Activated CD8-positive, alpha-beta memory T cell treated with anti-CD3 and anti-CD28 coated beads, Interleukin-2, amount 10 ng/mL, durations not matched to agents 7 days and 5 days (primary cell): ENCODE data around the gene IFTAP. TPM values are rescaled to one million over a fixed set of nuclear protein-coding genes. Genes with fewer than 3 reads are reported as not detected.
"Not testable (repeated sequence)": the region's sequence is repeated elsewhere in the genome, so short reads cannot be mapped to it uniquely, and the experiment has no call there.

Experiments used
- ATAC-seq: fragments of 150-1000 bp; cut with Tn5 transposase; one replicate; pipeline ENCODE4 v1.10.0; 2021; ENCODE audit warnings: moderate library complexity
- CTCF ChIA-PET: fragments of 350-600 bp; sonication (Branson Sonifier 250); formaldehyde crosslinking; loops from one replicate; lab custom pipeline; 2021; ENCODE audit warnings: antibody characterized with exemption; lab: Charles Lee
- DNase-seq: peaks from one replicate; pipeline ENCODE4 v3.0.0-alpha.2; 2020
- H3K27ac Mint-ChIP-seq: one replicate; pipeline ENCODE4 v1.8.0; 2021; ENCODE audit warnings: mild to moderate bottlenecking, mixed read lengths
- H3K27me3 Mint-ChIP-seq: one replicate; pipeline ENCODE4 v1.8.0; 2021; ENCODE audit warnings: mixed read lengths
- H3K36me3 Mint-ChIP-seq: one replicate; pipeline ENCODE4 v1.8.0; 2021; ENCODE audit warnings: mild to moderate bottlenecking, mixed read lengths
- H3K4me1 Mint-ChIP-seq: one replicate; pipeline ENCODE4 v1.8.0; 2021; ENCODE audit warnings: mixed read lengths
- H3K4me3 Mint-ChIP-seq: one replicate; pipeline ENCODE4 v1.8.0; 2021; ENCODE audit warnings: mild to moderate bottlenecking, moderate library complexity, mixed read lengths
- H3K9me3 Mint-ChIP-seq: one replicate; pipeline ENCODE4 v1.8.0; 2022; ENCODE audit warnings: low read depth, mixed read lengths
- total RNA-seq, 2 experiments: library from RNA; stranded (reverse); gene quantifications; one replicate each; pipeline ENCODE4 v1.2.3, GENCODE V29; 2021

IFTAP gene, protein sequence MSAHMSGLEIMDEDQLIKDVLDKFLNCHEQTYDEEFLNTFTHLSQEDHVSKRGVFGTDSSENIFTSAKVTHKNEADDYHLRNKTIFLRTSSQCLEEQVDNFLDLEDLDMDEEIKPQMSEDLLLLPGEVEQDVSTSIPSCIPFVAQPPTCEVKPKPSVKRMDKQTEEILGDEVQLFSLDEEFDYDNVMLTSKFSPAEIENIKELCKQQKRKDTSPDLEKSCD
- 1 to 10 TPM; 1.1 to 2.0 TPM for total RNA-seq

DNA sequence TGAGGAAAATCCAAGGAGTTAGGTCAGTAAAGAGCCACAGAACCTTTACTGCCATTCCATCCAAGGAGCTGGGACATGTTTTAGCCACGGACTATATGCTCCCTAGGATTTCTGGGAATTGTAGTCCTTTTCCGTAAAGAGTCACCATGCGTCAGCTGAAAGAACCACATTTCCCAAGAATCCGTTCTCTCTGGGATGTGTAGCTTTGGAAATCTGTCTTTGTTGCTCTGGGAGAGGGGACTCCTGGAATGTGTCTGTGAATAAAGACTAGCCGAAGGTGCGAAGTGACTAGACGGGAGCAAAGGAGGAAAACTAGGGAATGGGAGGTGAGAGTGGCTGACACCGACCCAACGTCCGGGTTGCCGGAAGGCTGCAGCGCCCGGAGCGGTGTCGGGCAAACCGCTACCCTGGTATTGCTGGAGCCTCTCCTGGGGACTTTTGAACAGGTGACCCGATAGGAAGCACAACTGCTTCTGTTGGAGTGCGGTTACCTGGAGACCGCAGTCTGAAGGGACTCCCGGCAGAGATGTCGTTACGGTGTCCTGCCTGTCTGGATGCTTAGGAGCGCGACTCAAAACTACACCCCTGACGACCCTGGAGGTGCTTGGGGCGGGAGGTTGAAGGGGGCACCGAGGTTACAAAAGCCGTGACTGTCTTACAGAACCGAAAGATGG is at the start of gene IFTAP:
Gene IFTAP (plus strand): TSS at position 187 of the 674 bp plus-strand sequence. CDS start 15,602 bp downstream, outside the sequence.
- CTCF ChIA-PET: no interaction called here
- Mint-ChIP-seq H3K27me3 (peaks cover 49% of the 10 kb centered on the region), H3K27ac (no peak within 1 kb of the TSS), H3K4me1 (peaks cover 6% of the 10 kb centered on the region), H3K9me3 (no peaks in the 10 kb centered on the region), H3K36me3 (no peaks in the 10 kb centered on the region), H3K4me3 (peak within 1 kb of the TSS; percentile 86)
- DNase-seq: peak; percentile 51
- peak; percentile 68 for ATAC-seq

DNA sequence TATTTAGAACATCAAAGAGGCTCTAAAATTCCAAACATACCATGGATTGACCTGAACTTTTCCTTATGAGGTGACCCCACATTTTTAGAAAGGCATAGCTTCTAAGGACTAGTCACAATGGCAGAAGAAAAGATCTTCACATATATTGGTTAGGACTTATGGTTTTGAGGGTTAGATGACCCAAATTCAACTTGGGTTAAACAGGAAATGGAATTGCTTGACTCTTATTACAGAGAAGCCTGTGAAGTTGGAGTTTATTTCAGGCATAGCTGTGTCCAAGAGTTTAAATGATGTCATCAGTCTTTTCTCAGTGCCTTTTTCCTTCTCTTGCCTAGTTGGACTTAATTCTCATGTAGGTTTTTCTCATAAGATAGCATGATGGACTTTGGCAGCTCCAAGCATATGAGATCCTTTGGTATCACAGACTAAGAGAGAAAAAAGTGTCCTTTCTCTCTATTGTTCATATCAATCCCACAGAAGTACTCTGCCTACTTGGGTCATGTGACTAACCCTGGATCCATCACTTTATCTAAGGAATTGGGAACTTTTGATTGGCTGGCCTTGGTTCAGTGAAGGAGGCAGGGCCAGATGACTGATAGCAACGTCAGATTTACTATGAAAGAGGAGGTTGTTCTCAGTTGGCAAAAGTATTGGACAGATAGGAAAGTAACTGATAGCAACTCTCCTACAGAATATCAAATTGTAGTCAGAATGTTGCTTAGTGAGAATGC is 43.8 kb upstream of the IFTAP start:
- CTCF ChIA-PET: interaction anchor here (1.0 kb wide), 1 partner anchor 31 kb away, joined by 3 read pairs; no protein-coding TSS in a partner anchor
- DNase-seq (no peak), ATAC-seq (no peak)
- peaks cover 22% of the 10 kb centered on the region for H3K27me3 Mint-ChIP-seq
- no peaks in the 10 kb centered on the region for H3K36me3 Mint-ChIP-seq
- no peak overlapping the region for H3K4me3 Mint-ChIP-seq
- no peaks in the 10 kb centered on the region for H3K9me3 Mint-ChIP-seq
- no peak overlapping the region for H3K27ac Mint-ChIP-seq
- H3K4me1 Mint-ChIP-seq: peaks cover 6% of the 10 kb centered on the region

DNA sequence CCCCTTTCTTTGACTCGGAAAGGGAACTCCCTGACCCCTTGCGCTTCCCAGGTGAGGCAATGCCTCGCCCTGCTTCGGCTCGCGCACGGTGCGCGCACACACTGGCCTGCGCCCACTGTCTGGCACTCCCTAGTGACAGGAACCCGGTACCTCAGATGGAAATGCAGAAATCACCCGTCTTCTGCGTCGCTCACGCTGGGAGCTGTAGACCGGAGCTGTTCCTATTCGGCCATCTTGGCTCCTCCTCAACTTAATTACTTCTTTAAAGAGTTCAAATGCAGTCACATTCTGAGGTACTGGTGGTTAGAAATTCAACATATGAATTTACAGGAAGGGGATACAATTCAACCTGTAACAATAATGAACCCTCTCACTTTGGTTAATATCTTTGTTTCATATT is 36.9 kb upstream of the IFTAP start:
- DNase-seq, H3K4me3 Mint-ChIP-seq, CTCF ChIA-PET, H3K27me3 Mint-ChIP-seq, ATAC-seq, H3K9me3 Mint-ChIP-seq, H3K27ac Mint-ChIP-seq: not testable (repeated sequence)
- Mint-ChIP-seq H3K4me1 (peaks cover 24% of the 10 kb centered on the region), H3K36me3 (peaks cover 15% of the 10 kb centered on the region)

DNA sequence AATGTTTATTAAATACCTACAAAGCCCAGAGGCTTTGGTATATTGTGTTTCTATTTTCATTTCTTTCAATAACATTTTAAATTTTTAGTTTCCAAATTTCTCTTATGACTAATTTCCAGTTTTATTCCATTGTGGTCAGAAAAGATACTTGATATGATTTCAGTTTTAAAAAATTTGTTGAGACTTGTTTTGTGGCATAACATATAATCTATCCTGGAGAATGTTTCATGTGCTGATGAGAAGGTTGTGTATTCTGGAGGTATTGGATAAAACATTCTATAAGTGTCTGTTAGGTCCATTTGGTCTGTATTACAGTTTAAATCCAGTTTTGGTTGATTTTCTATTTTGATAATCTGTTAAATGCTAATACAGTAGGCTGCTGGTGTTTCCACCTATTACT is 36.3 kb upstream of the IFTAP start:
- ATAC-seq: no peak

DNA sequence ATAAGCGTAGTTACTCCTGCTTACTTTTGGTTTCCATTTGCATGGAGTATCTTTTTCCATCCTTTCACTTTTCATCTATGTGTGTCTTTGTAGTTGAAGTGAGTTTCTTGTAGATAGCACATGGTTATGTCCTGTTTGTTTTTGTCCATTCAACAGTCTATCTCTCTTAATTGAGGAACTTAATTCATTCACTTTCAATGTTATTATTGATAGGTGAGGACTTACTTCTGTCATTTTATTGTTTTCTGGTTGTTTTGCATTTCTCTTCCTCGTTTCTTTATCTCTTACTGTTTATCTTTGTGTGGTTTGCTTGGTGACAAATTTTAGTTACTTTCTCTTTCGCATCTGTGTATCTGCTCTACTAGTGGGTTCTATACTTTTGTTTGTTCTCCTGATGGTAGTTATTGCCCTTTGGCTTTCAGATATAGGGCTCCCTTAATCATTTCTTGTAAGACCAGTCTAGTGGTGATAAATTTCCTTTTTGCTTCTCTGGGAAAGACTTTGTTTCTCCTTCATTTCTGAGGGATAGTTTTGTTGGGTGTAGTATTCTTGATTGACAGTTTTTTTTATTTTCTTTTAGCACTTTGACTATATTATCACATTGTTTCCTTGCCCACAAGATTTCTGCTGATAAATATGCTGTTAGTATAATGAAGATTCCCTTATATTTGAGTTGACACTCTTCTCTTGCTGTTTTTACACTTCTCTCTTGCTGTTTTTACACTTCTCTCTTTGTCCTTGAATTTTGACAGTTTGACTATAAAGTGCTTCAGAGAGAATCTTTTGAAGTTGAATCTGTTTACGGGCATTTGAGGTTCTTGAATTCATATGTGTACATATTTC is 35.5 kb upstream of the IFTAP start:
- H3K4me1 Mint-ChIP-seq: peaks cover 24% of the 10 kb centered on the region
- H3K36me3 Mint-ChIP-seq: peaks cover 15% of the 10 kb centered on the region
- no peak for DNase-seq
- CTCF ChIA-PET: interaction anchor here (1.0 kb wide), 1 partner anchor 113 kb away, joined by 3 read pairs; no protein-coding TSS in a partner anchor
- ATAC-seq: peak; percentile 89
- H3K27me3 Mint-ChIP-seq: peaks cover 2% of the 10 kb centered on the region
- H3K27ac Mint-ChIP-seq: peak overlapping the region; percentile 71
- H3K4me3 Mint-ChIP-seq: peak overlapping the region; percentile 61
- peaks cover 3% of the 10 kb centered on the region for H3K9me3 Mint-ChIP-seq

More for the DNA sequence above, 36.3 kb upstream of the IFTAP start:
- peaks cover 24% of the 10 kb centered on the region for H3K4me1 Mint-ChIP-seq
- peak overlapping the region; percentile 61 for H3K4me3 Mint-ChIP-seq
- DNase-seq: no peak
- peaks cover 3% of the 10 kb centered on the region for H3K9me3 Mint-ChIP-seq
- peaks cover 15% of the 10 kb centered on the region for H3K36me3 Mint-ChIP-seq
- CTCF ChIA-PET: no interaction called here
- H3K27ac Mint-ChIP-seq: peak overlapping the region; percentile 71
- H3K27me3 Mint-ChIP-seq: no peaks in the 10 kb centered on the region

DNA sequence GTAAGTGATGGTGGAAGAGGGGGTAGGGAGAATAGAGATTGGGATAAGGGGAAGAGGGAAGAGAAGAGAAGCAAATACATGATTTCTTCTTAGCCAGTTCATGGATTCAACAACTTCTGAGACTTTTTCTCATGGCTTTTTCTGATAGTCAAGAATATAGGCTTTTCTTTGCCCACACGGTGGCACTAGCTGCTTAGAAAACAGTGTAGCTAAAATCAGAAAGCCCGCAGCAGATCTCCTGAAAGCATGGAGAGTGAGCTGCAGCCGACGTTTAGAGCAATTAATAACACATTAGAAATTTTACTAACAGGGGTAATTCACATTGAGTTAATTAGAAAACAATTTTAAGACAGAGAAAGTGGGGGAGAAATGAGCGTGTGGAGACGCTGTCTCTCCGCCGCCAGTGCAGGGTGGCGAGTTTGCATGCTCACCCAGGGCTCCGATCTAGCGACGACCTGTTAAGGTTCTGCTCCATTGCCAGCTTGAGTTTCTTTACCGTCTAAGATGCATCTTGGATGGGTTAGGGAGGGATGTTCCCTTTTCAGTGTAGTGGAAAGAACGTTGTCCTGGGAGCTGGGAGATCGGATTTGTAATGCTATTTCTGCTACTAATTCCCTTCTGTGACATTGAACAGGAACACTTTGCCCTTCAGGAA is 29.8 kb upstream of the IFTAP start:
- CTCF ChIA-PET: interaction anchor here (0.7 to 9.6 kb wide), 24 partner anchors 8 to 275 kb away, joined by 3 to 105 read pairs (median 4); no protein-coding TSS in a partner anchor
- peak; percentile 61 for DNase-seq
- Mint-ChIP-seq H3K4me3 (peak overlapping the region; percentile 22), H3K9me3 (peaks cover 3% of the 10 kb centered on the region), H3K27ac (no peak overlapping the region), H3K36me3 (peaks cover 6% of the 10 kb centered on the region), H3K27me3 (peaks cover 40% of the 10 kb centered on the region), H3K4me1 (peaks cover 9% of the 10 kb centered on the region)
- peak; percentile 68 for ATAC-seq

DNA sequence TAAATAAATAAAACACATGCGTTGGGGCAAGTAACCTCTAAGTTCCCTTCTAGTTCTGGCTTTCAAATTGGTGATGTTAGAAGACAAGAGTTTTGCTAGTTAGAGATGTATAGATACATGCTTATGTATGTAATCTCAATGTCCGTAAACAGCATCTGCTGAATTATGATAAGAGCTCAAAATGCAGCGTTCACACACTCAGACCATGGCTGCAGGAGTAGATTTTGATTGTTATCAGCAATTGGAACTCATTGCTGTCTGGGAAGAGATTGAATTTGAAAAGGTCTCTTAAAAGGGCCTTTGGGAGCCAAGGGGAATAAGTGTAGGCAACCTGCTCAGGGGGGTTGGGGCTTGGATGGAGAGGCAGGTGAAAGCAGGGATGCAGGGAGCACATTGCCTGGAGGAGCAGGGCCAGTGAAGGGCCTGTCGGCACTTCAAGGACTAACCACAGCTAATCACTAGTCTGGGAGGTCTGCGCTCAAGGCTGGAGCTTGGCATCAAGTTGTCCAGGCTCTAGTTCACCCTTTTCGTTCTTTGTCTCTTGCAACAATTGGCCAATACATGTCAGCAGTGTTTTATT is 29.2 kb upstream of the IFTAP start:
- peaks cover under 1% of the 10 kb centered on the region for H3K36me3 Mint-ChIP-seq
- DNase-seq (no peak), ATAC-seq (no peak)
- no peaks in the 10 kb centered on the region for H3K9me3 Mint-ChIP-seq
- peaks cover 40% of the 10 kb centered on the region for H3K27me3 Mint-ChIP-seq
- no peak overlapping the region for H3K4me3 Mint-ChIP-seq
- CTCF ChIA-PET: interaction anchor here (0.7 to 9.6 kb wide), 20 partner anchors 7 to 275 kb away, joined by 3 to 105 read pairs (median 5); no protein-coding TSS in a partner anchor
- H3K27ac Mint-ChIP-seq: no peak overlapping the region
- peaks cover 4% of the 10 kb centered on the region for H3K4me1 Mint-ChIP-seq

DNA sequence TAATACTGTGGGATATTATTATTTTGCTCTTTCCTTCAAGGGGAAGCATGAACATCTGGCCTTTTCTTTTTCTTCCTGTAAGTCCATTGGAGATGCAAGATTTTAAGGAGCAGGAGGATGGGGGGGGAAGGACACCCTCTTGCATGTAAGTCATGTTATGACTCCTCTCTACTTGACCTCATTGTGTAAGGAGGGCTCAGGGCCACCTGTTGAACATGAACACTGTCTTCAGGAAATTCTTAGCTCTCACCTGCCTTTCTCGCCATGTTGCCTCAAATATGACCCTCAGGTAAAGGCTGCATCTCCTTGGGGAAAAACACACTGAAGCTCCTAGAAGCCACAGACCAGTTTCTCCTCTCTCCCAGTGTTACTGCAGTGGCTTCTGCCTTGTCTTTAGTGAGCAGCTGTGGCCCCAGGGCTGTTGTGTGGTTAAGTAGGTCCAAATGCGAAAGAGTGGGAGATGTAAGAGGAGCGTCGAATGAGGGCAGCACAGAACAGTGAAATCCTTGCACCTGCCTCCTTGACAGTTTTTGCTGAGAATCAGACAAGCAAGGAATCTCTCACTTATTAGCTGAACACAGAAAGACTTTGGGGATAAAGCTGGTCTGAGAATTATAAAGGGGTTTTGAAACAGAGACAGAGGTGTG is 27.8 kb upstream of the IFTAP start:
- H3K9me3 Mint-ChIP-seq: no peaks in the 10 kb centered on the region
- H3K4me3 Mint-ChIP-seq: no peak overlapping the region
- no peak overlapping the region for H3K27ac Mint-ChIP-seq
- CTCF ChIA-PET: interaction anchor here (0.9 to 9.6 kb wide), 2 partner anchors 178 to 182 kb away, joined by 3 to 105 read pairs; no protein-coding TSS in a partner anchor
- DNase-seq (no peak), ATAC-seq (no peak)
- no peaks in the 10 kb centered on the region for H3K36me3 Mint-ChIP-seq
- peaks cover 52% of the 10 kb centered on the region for H3K27me3 Mint-ChIP-seq
- H3K4me1 Mint-ChIP-seq: peaks cover 4% of the 10 kb centered on the region

DNA sequence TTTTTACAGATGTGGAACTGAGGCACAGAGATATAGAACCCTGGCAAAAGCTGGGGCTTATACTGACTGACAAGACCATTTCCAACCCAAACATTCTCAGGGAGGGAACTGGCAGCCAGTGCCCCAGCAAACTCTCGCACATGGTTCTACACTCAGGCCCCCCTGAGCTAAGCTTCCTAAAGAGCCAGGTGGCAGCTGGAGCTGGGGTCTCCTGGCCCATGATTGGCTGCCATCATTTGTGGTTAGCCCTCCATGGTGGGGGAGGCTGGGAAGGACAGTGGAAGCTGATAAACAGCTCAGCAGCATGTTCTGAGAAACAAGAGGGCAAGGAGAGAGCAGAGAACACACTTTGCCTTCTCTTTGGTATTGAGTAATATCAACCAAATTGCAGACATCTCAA is 26.6 kb upstream of the IFTAP start, which contains the start of gene RAG1:
Gene RAG1 (plus strand): TSS at position 314 of the 400 bp plus-strand sequence. CDS start 5,298 bp downstream, outside the sequence.
- CTCF ChIA-PET: interaction anchor here (0.7 to 9.6 kb wide), 2 partner anchors 52 to 181 kb away, joined by 3 to 105 read pairs; no protein-coding TSS in a partner anchor
- DNase-seq: no peak
- Mint-ChIP-seq H3K4me3 (no peak within 1 kb of the TSS), H3K27ac (no peak within 1 kb of the TSS), H3K9me3 (no peaks in the 10 kb centered on the region), H3K36me3 (no peaks in the 10 kb centered on the region), H3K4me1 (peaks cover 4% of the 10 kb centered on the region), H3K27me3 (peaks cover 63% of the 10 kb centered on the region)
- no peak for ATAC-seq

DNA sequence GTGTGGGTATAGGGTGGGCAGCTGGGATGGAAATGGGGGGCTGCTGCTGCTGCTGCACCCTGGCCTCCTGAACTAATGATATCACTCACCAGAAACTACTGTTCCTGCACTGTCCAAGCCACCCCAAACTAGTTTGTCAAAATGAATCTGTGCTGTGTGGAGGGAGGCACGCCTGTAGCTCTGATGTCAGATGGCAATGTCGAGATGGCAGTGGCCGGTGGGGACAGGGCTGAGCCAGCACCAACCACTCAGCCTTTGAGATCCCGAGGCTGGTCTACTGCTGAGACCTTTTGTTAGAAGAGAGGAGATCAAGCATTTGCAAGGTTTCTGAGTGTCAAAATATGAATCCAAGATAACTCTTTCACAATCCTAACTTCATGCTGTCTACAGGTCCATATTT is 25.2 kb upstream of the IFTAP start:
- CTCF ChIA-PET: interaction anchor here (1.1 to 9.6 kb wide), 3 partner anchors 103 to 179 kb away, joined by 4 to 105 read pairs (median 4); no protein-coding TSS in a partner anchor
- Mint-ChIP-seq H3K36me3 (no peaks in the 10 kb centered on the region), H3K27me3 (peaks cover 59% of the 10 kb centered on the region), H3K4me3 (no peak overlapping the region), H3K27ac (no peak overlapping the region), H3K4me1 (peaks cover 4% of the 10 kb centered on the region), H3K9me3 (no peaks in the 10 kb centered on the region)
- DNase-seq (no peak), ATAC-seq (no peak)

DNA sequence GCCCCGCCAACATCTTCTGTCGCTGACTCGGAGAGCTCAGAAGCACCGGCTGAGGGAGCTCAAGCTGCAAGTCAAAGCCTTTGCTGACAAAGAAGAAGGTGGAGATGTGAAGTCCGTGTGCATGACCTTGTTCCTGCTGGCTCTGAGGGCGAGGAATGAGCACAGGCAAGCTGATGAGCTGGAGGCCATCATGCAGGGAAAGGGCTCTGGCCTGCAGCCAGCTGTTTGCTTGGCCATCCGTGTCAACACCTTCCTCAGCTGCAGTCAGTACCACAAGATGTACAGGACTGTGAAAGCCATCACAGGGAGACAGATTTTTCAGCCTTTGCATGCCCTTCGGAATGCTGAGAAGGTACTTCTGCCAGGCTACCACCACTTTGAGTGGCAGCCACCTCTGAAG is 19.8 kb upstream of the IFTAP start:
- CTCF ChIA-PET: interaction anchor here (1.3 kb wide), 1 partner anchor 10 kb away, joined by 5 read pairs; no protein-coding TSS in a partner anchor
- H3K27ac Mint-ChIP-seq: no peak overlapping the region
- no peak for ATAC-seq

More for the DNA sequence above, 19.8 kb upstream of the IFTAP start:
- DNase-seq: no peak
- H3K9me3 Mint-ChIP-seq: no peaks in the 10 kb centered on the region
- peaks cover 28% of the 10 kb centered on the region for H3K27me3 Mint-ChIP-seq
- H3K4me3 Mint-ChIP-seq: no peak overlapping the region
- H3K4me1 Mint-ChIP-seq: no peaks in the 10 kb centered on the region
- no peaks in the 10 kb centered on the region for H3K36me3 Mint-ChIP-seq
